Urinary bladder (tissue), 4 donors: Measurements from ENCODE around the gene ADCY2. TPM values are rescaled to one million over a fixed set of nuclear protein-coding genes. Genes with fewer than 3 reads are reported as not detected.

Source experiments
- DNase-seq: peaks from one replicate; pipeline ENCODE4 v3.0.0-alpha.2; 2015; ENCODE audit errors: extremely low spot score
- H3K27ac ChIP-seq: one replicate; pipeline ENCODE4 v1.5.1; 2013; ENCODE audit warnings: low read depth, mild to moderate bottlenecking, moderate library complexity
- H3K36me3 ChIP-seq: one replicate; pipeline ENCODE4 v1.6.1; 2013; ENCODE audit warnings: mild to moderate bottlenecking, moderate library complexity; ENCODE audit not compliant: insufficient read depth
- H3K4me1 ChIP-seq: one replicate; pipeline ENCODE4 v1.6.1; 2013; ENCODE audit warnings: mild to moderate bottlenecking, moderate library complexity; ENCODE audit not compliant: insufficient read depth
- H3K4me3 ChIP-seq: one replicate; pipeline ENCODE4 v1.5.1; 2013; ENCODE audit warnings: low read depth, low read length
- WGBS: extraction: QIAGEN DNeasy Blood & Tissue Kit; methylation state at CpG from one replicate; pipeline ENCODE4 v1.1.7; 2013; 5-methylcytosine and 5-hydroxymethylcytosine counted together
- polyA plus RNA-seq: library from polyadenylated mRNA; stranded (reverse); fragments of 200-250 nt; gene quantifications from one replicate; pipeline ENCODE4 v1.2.3, GENCODE V29; 2013
- total RNA-seq: library from RNA; depleted of rRNA; stranded (reverse); fragments of >200 nt; gene quantifications from one replicate; pipeline ENCODE4 v1.2.3, GENCODE V29; 2014
- donor health status: healthy with polysubstance abuse.
- donor health status: healthy.

Gene ADCY2
- total and polyA plus RNA-seq, 2 donors, result 6.5 to 6.6 TPM

- no peaks in the 10 kb centered on the region for H3K36me3 ChIP-seq
- H3K27ac ChIP-seq, result no peak overlapping the region
- no peak for DNase-seq
- 62% methylated on average over 3 of the region's 3 CpGs for WGBS
- H3K4me3 ChIP-seq, result no peak overlapping the region
- H3K4me1 ChIP-seq, result no peaks in the 10 kb centered on the region
Observed at GRCh38 chr5:7753181-7753580, 357.2 kb downstream of the ADCY2 start.

- WGBS, result 97% methylated on average over 1 of the region's 1 CpG
- H3K4me1 ChIP-seq, result no peaks in the 10 kb centered on the region
- no peak overlapping the region for H3K4me3 ChIP-seq
- no peak for DNase-seq
- H3K36me3 ChIP-seq, result no peaks in the 10 kb centered on the region
- no peak overlapping the region for H3K27ac ChIP-seq
Observed at GRCh38 chr5:7753596-7753995, 357.7 kb downstream of the ADCY2 start.

GRCh38 chr5:7754490-7754889, 358.6 kb downstream of the ADCY2 start:
- no peaks in the 10 kb centered on the region for H3K4me1 ChIP-seq
- WGBS, result 90% methylated on average over 6 of the region's 6 CpGs
- H3K27ac ChIP-seq, result no peak overlapping the region
- H3K36me3 ChIP-seq, result no peaks in the 10 kb centered on the region
- H3K4me3 ChIP-seq, result no peak overlapping the region
- no peak for DNase-seq

GRCh38 chr5:7754997-7755596, 359.2 kb downstream of the ADCY2 start:
- H3K36me3 ChIP-seq, result no peaks in the 10 kb centered on the region
- 38% methylated on average over 13 of the region's 13 CpGs for WGBS
- H3K4me3 ChIP-seq, result no peak overlapping the region
- no peaks in the 10 kb centered on the region for H3K4me1 ChIP-seq
- DNase-seq, result no peak
- H3K27ac ChIP-seq, result no peak overlapping the region

GRCh38 chr5:7755958-7756357, 360.0 kb downstream of the ADCY2 start:
- Histone ChIP-seq H3K4me3 (no peak overlapping the region), H3K27ac (no peak overlapping the region), H3K36me3 (no peaks in the 10 kb centered on the region), H3K4me1 (no peaks in the 10 kb centered on the region)
- WGBS, result 78% methylated on average over 5 of the region's 5 CpGs
- DNase-seq, result no peak

- DNase-seq, result no peak
- H3K4me1 ChIP-seq, result no peaks in the 10 kb centered on the region
- no peaks in the 10 kb centered on the region for H3K36me3 ChIP-seq
- 71% methylated on average over 4 of the region's 4 CpGs for WGBS
- no peak overlapping the region for H3K4me3 ChIP-seq
- H3K27ac ChIP-seq, result no peak overlapping the region
Observed at GRCh38 chr5:7756453-7756852, 360.5 kb downstream of the ADCY2 start.

GRCh38 chr5:7759257-7759871, 363.4 kb downstream of the ADCY2 start:
- WGBS, result 70% methylated on average over 8 of the region's 8 CpGs
- DNase-seq, result no peak

GRCh38 chr5:7759951-7760580, 364.1 kb downstream of the ADCY2 start:
- DNase-seq, result no peak
- no peaks in the 10 kb centered on the region for H3K4me1 ChIP-seq
- 82% methylated on average over 8 of the region's 8 CpGs for WGBS
- no peak overlapping the region for H3K27ac ChIP-seq
- H3K4me3 ChIP-seq, result no peak overlapping the region
- H3K36me3 ChIP-seq, result no peaks in the 10 kb centered on the region

More at GRCh38 chr5:7759257-7759871, 363.4 kb downstream of the ADCY2 start:
- H3K27ac ChIP-seq, result no peak overlapping the region
- H3K36me3 ChIP-seq, result no peaks in the 10 kb centered on the region
- H3K4me3 ChIP-seq, result no peak overlapping the region
- no peaks in the 10 kb centered on the region for H3K4me1 ChIP-seq

- Histone ChIP-seq H3K36me3 (no peaks in the 10 kb centered on the region), H3K4me1 (no peaks in the 10 kb centered on the region), H3K4me3 (no peak overlapping the region), H3K27ac (no peak overlapping the region)
- 81% methylated on average over 2 of the region's 2 CpGs for WGBS
- DNase-seq, result no peak
Observed at GRCh38 chr5:7762267-7762666, 366.3 kb downstream of the ADCY2 start.

- whole genome bisulfite sequencing, result 73% methylated on average over 9 of the region's 9 CpGs
- no peaks in the 10 kb centered on the region for H3K36me3 ChIP-seq
- no peak overlapping the region for H3K4me3 ChIP-seq
- DNase-seq, result no peak
- no peaks in the 10 kb centered on the region for H3K4me1 ChIP-seq
- no peak overlapping the region for H3K27ac ChIP-seq
Observed at GRCh38 chr5:7763621-7764072, 367.7 kb downstream of the ADCY2 start.

GRCh38 chr5:7764452-7764851, 368.5 kb downstream of the ADCY2 start:
- WGBS, result 78% methylated on average over 1 of the region's 1 CpG
- H3K4me1 ChIP-seq, result no peaks in the 10 kb centered on the region
- no peak for DNase-seq
- no peaks in the 10 kb centered on the region for H3K36me3 ChIP-seq
- no peak overlapping the region for H3K4me3 ChIP-seq
- H3K27ac ChIP-seq, result no peak overlapping the region

- no peak for DNase-seq
- Histone ChIP-seq H3K4me3 (no peak overlapping the region), H3K4me1 (no peaks in the 10 kb centered on the region), H3K36me3 (no peaks in the 10 kb centered on the region), H3K27ac (no peak overlapping the region)
- 58% methylated on average over 2 of the region's 2 CpGs for WGBS
Observed at GRCh38 chr5:7770436-7770835, 374.5 kb downstream of the ADCY2 start.

GRCh38 chr5:7772141-7772540, 376.2 kb downstream of the ADCY2 start:
- H3K36me3 ChIP-seq, result no peaks in the 10 kb centered on the region
- WGBS, result 90% methylated on average over 6 of the region's 6 CpGs
- no peak overlapping the region for H3K4me3 ChIP-seq
- H3K4me1 ChIP-seq, result no peaks in the 10 kb centered on the region
- no peak for DNase-seq
- no peak overlapping the region for H3K27ac ChIP-seq

GRCh38 chr5:7773178-7773577, 377.2 kb downstream of the ADCY2 start:
- H3K4me1 ChIP-seq, result no peaks in the 10 kb centered on the region
- 94% methylated on average over 6 of the region's 6 CpGs for WGBS

More at GRCh38 chr5:7773178-7773577, 377.2 kb downstream of the ADCY2 start:
- H3K27ac ChIP-seq, result no peak overlapping the region
- H3K36me3 ChIP-seq, result no peaks in the 10 kb centered on the region
- no peak for DNase-seq
- H3K4me3 ChIP-seq, result no peak overlapping the region
